ENCODE measurements around the gene RAB3C.
"Not testable (repeated sequence)": the region's sequence is repeated elsewhere in the genome, so short reads cannot be mapped to it uniquely, and the experiment has no call there.

GRCh38 chr5:58563016-58563700, 19.7 kb upstream of the RAB3C start:
- TF ChIP-seq, protein P1, sequence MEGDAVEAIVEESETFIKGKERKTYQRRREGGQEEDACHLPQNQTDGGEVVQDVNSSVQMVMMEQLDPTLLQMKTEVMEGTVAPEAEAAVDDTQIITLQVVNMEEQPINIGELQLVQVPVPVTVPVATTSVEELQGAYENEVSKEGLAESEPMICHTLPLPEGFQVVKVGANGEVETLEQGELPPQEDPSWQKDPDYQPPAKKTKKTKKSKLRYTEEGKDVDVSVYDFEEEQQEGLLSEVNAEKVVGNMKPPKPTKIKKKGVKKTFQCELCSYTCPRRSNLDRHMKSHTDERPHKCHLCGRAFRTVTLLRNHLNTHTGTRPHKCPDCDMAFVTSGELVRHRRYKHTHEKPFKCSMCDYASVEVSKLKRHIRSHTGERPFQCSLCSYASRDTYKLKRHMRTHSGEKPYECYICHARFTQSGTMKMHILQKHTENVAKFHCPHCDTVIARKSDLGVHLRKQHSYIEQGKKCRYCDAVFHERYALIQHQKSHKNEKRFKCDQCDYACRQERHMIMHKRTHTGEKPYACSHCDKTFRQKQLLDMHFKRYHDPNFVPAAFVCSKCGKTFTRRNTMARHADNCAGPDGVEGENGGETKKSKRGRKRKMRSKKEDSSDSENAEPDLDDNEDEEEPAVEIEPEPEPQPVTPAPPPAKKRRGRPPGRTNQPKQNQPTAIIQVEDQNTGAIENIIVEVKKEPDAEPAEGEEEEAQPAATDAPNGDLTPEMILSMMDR (conservative IDR thresholded peaks at IDR 0.05; ENCODE audit: low read length) = not testable (repeated sequence)
- TF ChIP-seq EZH2phosphoT487 (IDR thresholded peaks at IDR 0.05; ENCODE audit: borderline replicate concordance) = not testable (repeated sequence)
